ENCODE measurements around the gene NPAS2.

- TF ChIP-seq, protein P1, sequence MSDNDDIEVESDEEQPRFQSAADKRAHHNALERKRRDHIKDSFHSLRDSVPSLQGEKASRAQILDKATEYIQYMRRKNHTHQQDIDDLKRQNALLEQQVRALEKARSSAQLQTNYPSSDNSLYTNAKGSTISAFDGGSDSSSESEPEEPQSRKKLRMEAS (IDR thresholded peaks at IDR 0.05; ENCODE audit: low read depth), result no peak
- TF ChIP-seq, protein P2, sequence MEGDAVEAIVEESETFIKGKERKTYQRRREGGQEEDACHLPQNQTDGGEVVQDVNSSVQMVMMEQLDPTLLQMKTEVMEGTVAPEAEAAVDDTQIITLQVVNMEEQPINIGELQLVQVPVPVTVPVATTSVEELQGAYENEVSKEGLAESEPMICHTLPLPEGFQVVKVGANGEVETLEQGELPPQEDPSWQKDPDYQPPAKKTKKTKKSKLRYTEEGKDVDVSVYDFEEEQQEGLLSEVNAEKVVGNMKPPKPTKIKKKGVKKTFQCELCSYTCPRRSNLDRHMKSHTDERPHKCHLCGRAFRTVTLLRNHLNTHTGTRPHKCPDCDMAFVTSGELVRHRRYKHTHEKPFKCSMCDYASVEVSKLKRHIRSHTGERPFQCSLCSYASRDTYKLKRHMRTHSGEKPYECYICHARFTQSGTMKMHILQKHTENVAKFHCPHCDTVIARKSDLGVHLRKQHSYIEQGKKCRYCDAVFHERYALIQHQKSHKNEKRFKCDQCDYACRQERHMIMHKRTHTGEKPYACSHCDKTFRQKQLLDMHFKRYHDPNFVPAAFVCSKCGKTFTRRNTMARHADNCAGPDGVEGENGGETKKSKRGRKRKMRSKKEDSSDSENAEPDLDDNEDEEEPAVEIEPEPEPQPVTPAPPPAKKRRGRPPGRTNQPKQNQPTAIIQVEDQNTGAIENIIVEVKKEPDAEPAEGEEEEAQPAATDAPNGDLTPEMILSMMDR (IDR thresholded peaks at IDR 0.05), result no peak
- TF ChIP-seq EP300 (IDR thresholded peaks at IDR 0.05; ENCODE audit: borderline replicate concordance in 1 of 2, low read depth in 1 of 2, low read length in 1 of 2), result no peak
- TF ChIP-seq EZH2phosphoT487 (IDR thresholded peaks at IDR 0.05; ENCODE audit: borderline replicate concordance, low read depth), result no peak
- no peak for TF ChIP-seq NFIC (IDR thresholded peaks at IDR 0.05; ENCODE audit: borderline replicate concordance)
- TF ChIP-seq POLR2AphosphoS5 (IDR thresholded peaks at IDR 0.05; ENCODE audit: low read depth, low read length), result no peak
- TF ChIP-seq RAD21 (IDR thresholded peaks at IDR 0.05; ENCODE audit: low read length), result no peak
- no peak for TF ChIP-seq REST (IDR thresholded peaks at IDR 0.05; ENCODE audit: low read depth, low read length)
Measured at GRCh38 chr2:100898035-100898665, 78.2 kb downstream of the NPAS2 start.

Measured in SK-N-SH (cell line).